ENCODE data around the gene GABRA5.

- TF ChIP-seq CTCF (conservative IDR thresholded peaks at IDR 0.05 in 1 of 2, IDR thresholded peaks at IDR 0.05 in 1 of 2; ENCODE audit: low read depth in 1 of 2, low read length in 2 of 2) = no peak
- TF ChIP-seq EZH2 (IDR thresholded peaks at IDR 0.05; ENCODE audit: low read length, missing control alignments) = no peak
These were observed 8.6 kb downstream of the GABRA5 start for GRCh38 chr15:26875476-26875850.
